OCI-LY7 (cell line): Measurements from ENCODE around the gene SLC16A10. TPM values are rescaled to one million over a fixed set of nuclear protein-coding genes. Genes with fewer than 3 reads are reported as not detected.
A peak's percentile ranks its signal among the peaks of the same experiment; 100 is the strongest.

Experiments used
- BruUV-seq: library from RNA; stranded (reverse); fragments of 400-500 nt; replicated peaks from 2 replicates; lab custom pipeline; 2021; lab: Mats Ljungman, UMichigan
- CTCF ChIA-PET: fragments of 300-600 bp; sonication (Branson Sonifier 250); formaldehyde crosslinking; loops from one replicate; lab custom pipeline; 2022; ENCODE audit warnings: antibody characterized with exemption; ENCODE audit not compliant: unreplicated experiment; lab: Charles Lee
- POLR2A ChIA-PET: fragments of 300-600 bp; sonication (Branson Sonifier 250); formaldehyde crosslinking; loops from one replicate; lab custom pipeline; 2022; ENCODE audit warnings: antibody characterized with exemption; lab: Charles Lee
- DNase-seq: peaks from one replicate; pipeline ENCODE4 v3.0.0-alpha.2; 2015; ENCODE audit warnings: low spot score
- H2AFZ ChIP-seq: fragments of 200-600 bp; sonication (generic), shearing (Covaris generic); 2 replicates; pipeline ENCODE4 v1.6.1; 2014; ENCODE audit warnings: mild to moderate bottlenecking, antibody characterized with exemption, low read length, moderate library complexity
- H3K27ac ChIP-seq: fragments of 200-600 bp; sonication (generic); 2 replicates; pipeline ENCODE4 v1.5.1; 2014; ENCODE audit warnings: mixed run types, low read depth, mild to moderate bottlenecking, moderate library complexity, low read length, inconsistent platforms; ENCODE audit not compliant: poor library complexity, severe bottlenecking
- H3K36me3 ChIP-seq: fragments of 200-600 bp; sonication (generic); 2 replicates; pipeline ENCODE4 v1.6.1; 2014; ENCODE audit warnings: mild to moderate bottlenecking, antibody characterized with exemption, low read length, moderate library complexity, mixed read lengths; ENCODE audit not compliant: insufficient read depth
- H3K4me1 ChIP-seq: fragments of 200-600 bp; sonication (generic); 2 replicates; pipeline ENCODE4 v1.5.1; 2014; ENCODE audit warnings: mild to moderate bottlenecking, low read length; ENCODE audit not compliant: insufficient read depth, poor library complexity, severe bottlenecking
- H3K4me2 ChIP-seq: fragments of 200-600 bp; sonication (generic); 2 replicates; pipeline ENCODE4 v1.6.1; 2014; ENCODE audit warnings: mild to moderate bottlenecking, low read length
- H3K4me3 ChIP-seq: fragments of 200-600 bp; sonication (generic); 2 replicates; pipeline ENCODE4 v1.5.1; 2014; ENCODE audit warnings: mild to moderate bottlenecking, low read depth, low read length; ENCODE audit not compliant: poor library complexity, severe bottlenecking
- H3K79me2 ChIP-seq: fragments of 200-600 bp; sonication (generic); 2 replicates; pipeline ENCODE4 v1.6.1; 2016; ENCODE audit warnings: low read depth, mild to moderate bottlenecking, low read length, moderate library complexity, mixed read lengths; ENCODE audit not compliant: insufficient read depth
- H3K9me2 ChIP-seq: fragments of 200-600 bp; sonication (generic); 2 replicates; pipeline ENCODE4 v1.6.1; 2016; ENCODE audit warnings: mild to moderate bottlenecking, low read length, mixed read lengths; ENCODE audit not compliant: insufficient read depth
- H3K9me3 ChIP-seq: fragments of 200-600 bp; sonication (generic); 2 replicates; pipeline ENCODE4 v1.6.1; 2014; ENCODE audit warnings: mild to moderate bottlenecking, mixed run types, low read length, mixed read lengths
- H4K20me1 ChIP-seq: fragments of 200-600 bp; sonication (generic); 2 replicates; pipeline ENCODE4 v1.6.1; 2014; ENCODE audit warnings: mild to moderate bottlenecking, antibody characterized with exemption, low read length, moderate library complexity, mixed read lengths; ENCODE audit not compliant: insufficient read depth
- CTCF ChIP-seq: fragments of 200-600 bp; sonication (generic); conservative IDR thresholded peaks from 2 replicates; pipeline ENCODE4 v1.5.1; 2014; ENCODE audit warnings: mild to moderate bottlenecking, antibody characterized with exemption, low read length, moderate library complexity, mixed read lengths
- EZH2phosphoT487 ChIP-seq: fragments of 200-600 bp; sonication (generic); IDR thresholded peaks from 2 replicates; pipeline ENCODE4 v1.6.1; 2018; ENCODE audit warnings: low read depth, borderline replicate concordance, mild to moderate bottlenecking, mixed run types, antibody characterized with exemption, low read length, moderate library complexity, mixed read lengths
- intact Hi-C: fragments of 100-400 bp; cut with micrococcal nuclease; formaldehyde crosslinking; loops from one replicate; pipeline ENCODE4 v1.10.0; 2022; ENCODE audit not compliant: unreplicated experiment
- total RNA-seq, 2 experiments: library from RNA; depleted of rRNA in 1 of 2; stranded (reverse); fragments of >200 nt in 1 of 2; shearing (Covaris generic) in 1 of 2; gene quantifications; 2 replicates each; pipeline ENCODE4 v1.2.3, GENCODE V29; 2014 to 2022

Gene SLC16A10
- total RNA-seq, 2 experiments from 2014 or later = not detected

DNA sequence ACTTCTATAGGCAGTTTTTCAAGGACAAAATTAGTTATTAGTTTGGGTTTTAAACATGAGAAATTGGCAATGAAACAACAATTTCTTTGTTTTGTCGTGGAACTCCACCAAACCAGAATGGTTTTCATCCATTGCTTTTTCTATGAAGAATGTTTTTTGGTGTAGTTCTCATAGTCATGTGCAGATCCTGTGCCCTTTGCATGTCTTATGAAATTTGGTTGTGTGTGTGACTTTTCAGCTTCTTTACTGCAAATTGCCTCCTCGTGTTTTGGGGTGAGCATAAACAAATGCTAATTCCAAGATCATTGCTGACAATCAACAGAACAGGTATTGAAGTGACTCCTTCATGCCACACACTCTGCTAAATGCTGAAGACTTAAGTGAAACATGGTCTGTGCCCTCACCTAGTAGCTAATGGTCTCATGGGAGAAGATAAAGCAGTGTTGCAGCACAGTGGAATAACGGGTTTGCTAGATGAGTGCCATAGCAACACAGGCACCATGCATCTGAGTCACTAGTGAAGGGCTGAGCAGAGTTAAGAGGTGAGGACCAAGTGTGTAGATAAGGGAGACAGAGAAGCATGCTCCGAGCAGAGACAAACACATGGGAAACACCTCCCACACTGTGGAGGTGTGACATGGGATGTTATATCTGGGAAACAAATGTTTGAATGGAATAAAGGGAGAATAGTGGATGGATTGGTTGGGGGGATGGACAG lies 120.0 kb downstream of the SLC16A10 start:
- no peak for DNase-seq
- no peak overlapping the region for H3K4me2 ChIP-seq
- no peaks in the 10 kb centered on the region for H3K79me2 ChIP-seq
- no peak overlapping the region for H3K4me3 ChIP-seq
- no peak overlapping the region for H2AFZ ChIP-seq
- H4K20me1 ChIP-seq = no peaks in the 10 kb centered on the region
- H3K9me2 ChIP-seq = no peaks in the 10 kb centered on the region
- H3K9me3 ChIP-seq = no peaks in the 10 kb centered on the region
- intact Hi-C loops = no loop called here
- no peak overlapping the region for H3K27ac ChIP-seq
- no TSS peak for BruUV-seq
- POLR2A ChIA-PET = no interaction called here
- H3K36me3 ChIP-seq = no peaks in the 10 kb centered on the region
- CTCF ChIA-PET = no interaction called here
- no peaks in the 10 kb centered on the region for H3K4me1 ChIP-seq
- TF ChIP-seq EZH2phosphoT487 (no peak), CTCF (no peak)

GRCh38 chr6:111208933-111209332 lies 121.6 kb downstream of the SLC16A10 start:
- POLR2A ChIA-PET = interaction anchor here (0.8 kb wide), 1 partner anchor 1234 kb away, joined by 3 read pairs; no protein-coding TSS in a partner anchor
- Histone ChIP-seq H4K20me1 (no peaks in the 10 kb centered on the region), H2AFZ (no peak overlapping the region), H3K27ac (no peak overlapping the region), H3K9me2 (no peaks in the 10 kb centered on the region), H3K4me3 (no peak overlapping the region), H3K36me3 (no peaks in the 10 kb centered on the region), H3K79me2 (no peaks in the 10 kb centered on the region), H3K4me2 (no peak overlapping the region), H3K4me1 (no peaks in the 10 kb centered on the region), H3K9me3 (no peaks in the 10 kb centered on the region)
- no peak for TF ChIP-seq CTCF
- TF ChIP-seq EZH2phosphoT487 = no peak
- no peak for DNase-seq
- intact Hi-C loops = no loop called here
- CTCF ChIA-PET = no interaction called here
- no TSS peak for BruUV-seq

GRCh38 chr6:111210194-111210728 lies 123.0 kb downstream of the SLC16A10 start:
- DNase-seq = peak; percentile 62
- H3K4me2 ChIP-seq = no peak overlapping the region
- H3K27ac ChIP-seq = no peak overlapping the region
- intact Hi-C loops = loop anchor here (1.0 to 5.0 kb wide), 3 partner anchors 153 to 683 kb away; no protein-coding TSS in a partner anchor
- CTCF ChIA-PET = no interaction called here
- no peaks in the 10 kb centered on the region for H3K9me2 ChIP-seq
- no TSS peak for BruUV-seq
- TF ChIP-seq CTCF = peak; percentile 89
- no peak for TF ChIP-seq EZH2phosphoT487
- no peaks in the 10 kb centered on the region for H3K36me3 ChIP-seq
- no peaks in the 10 kb centered on the region for H3K4me1 ChIP-seq
- H3K9me3 ChIP-seq = no peaks in the 10 kb centered on the region
- no peaks in the 10 kb centered on the region for H4K20me1 ChIP-seq
- no peak overlapping the region for H3K4me3 ChIP-seq
- H2AFZ ChIP-seq = no peak overlapping the region
- H3K79me2 ChIP-seq = no peaks in the 10 kb centered on the region
- POLR2A ChIA-PET = interaction anchor here (0.6 to 0.7 kb wide), 3 partner anchors 38 to 293 kb away, joined by 3 to 5 read pairs (median 3); no protein-coding TSS in a partner anchor
